GM12874 (cell line): ENCODE data around the gene MICB.

Source experiments
- CTCF ChIP-seq: IDR thresholded peaks from 2 replicates; pipeline ENCODE4 v1.5.1; 2011; ENCODE audit warnings: low read depth, mild to moderate bottlenecking, control low read depth, low read length, moderate library complexity; ENCODE audit not compliant: insufficient read depth

The MICB gene

DNA sequence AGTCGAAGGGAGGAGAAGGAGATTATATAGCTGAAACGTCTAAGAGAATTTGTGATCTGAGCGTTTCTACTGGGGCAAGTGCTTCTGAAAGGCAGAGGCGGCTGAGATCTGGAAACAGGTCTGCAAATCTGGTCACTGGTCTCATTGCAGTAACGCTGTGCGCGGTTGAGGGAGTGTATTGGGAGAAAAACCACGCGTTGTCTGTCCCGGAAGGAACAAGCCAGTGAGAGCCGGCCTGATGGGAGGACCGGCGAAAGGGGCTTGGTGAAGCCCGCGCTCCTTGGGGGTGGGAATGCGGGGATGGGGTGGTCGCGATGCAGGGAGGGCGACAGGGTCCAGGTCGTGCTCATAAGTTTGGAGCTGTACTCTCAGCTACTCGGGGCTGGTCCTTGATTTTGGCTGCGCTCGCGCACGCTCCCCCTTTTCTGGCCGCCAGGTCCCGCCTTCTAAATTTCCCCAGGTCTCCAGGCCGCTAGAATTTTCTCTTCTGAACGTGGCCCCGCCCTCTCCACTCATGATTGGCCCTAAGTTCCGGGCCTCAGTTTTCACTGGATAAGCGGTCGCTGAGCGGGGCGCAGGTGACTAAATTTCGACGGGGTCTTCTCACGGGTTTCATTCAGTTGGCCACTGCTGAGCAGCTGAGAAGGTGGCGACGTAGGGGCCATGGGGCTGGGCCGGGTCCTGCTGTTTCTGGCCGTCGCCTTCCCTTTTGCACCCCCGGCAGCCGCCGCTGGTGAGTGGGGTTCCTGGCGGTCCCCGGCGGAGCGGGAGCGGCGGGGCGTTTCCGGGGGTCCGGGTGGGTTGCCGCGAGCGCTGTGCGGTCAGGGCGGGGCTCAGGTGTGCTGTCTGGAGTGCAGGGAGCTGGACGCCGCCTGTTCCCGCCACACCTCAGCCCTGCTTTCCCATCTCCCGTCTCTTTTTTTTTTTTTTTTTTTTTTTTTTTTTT, at the start of gene MICB:
TSS of gene MICB (plus strand) at position 615 of the 946 bp plus-strand sequence. CDS start at position 664, 49 bp downstream.
- TF ChIP-seq CTCF, result no peak

DNA sequence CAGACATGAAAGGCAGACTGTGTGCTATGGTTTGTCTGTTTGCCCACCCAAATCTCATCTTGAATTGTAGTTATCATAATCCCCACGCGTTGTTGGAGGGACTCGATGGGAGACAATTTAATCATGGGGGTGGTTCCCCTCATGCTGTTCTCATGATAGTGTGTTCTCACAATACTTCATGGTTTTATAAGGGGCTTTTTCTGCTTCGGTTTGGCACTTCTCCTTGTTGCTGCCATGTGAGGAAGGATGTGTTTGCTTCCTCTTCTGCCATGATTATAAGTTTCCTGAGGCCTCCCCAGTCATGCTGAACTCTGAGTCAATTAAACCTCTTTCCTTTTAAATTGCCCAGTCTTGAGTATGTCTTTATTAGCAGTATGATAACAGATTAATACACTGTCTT, 47.2 kb upstream of the MICB start:
- TF ChIP-seq CTCF, result no peak

- no peak for TF ChIP-seq CTCF
Measured at GRCh38 chr6:31452859-31453258, 45.1 kb upstream of the MICB start.

DNA sequence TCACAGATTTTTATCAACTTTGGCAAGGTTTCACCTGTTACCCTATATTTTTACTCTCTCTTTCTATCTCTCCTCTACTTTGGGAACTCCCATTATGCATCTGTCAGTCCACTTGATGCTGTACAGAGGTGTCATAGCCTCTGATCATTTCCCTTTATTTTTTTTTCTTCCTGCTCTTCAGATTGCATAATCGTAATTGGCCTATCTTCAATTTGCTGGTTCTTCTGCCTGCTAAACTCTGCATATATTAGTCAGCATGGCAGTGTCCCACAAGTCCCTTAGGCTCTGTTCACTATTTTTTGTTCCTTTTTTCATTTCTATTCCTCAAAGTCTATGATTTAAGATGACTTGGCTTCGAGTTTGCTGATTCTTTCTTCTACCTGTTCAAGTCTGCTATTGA, 44.7 kb upstream of the MICB start:
- no peak for TF ChIP-seq CTCF

GRCh38 chr6:31460361-31461025, 37.5 kb upstream of the MICB start:
- TF ChIP-seq CTCF, result no peak

GRCh38 chr6:31462026-31462963, 35.6 kb upstream of the MICB start:
- no peak for TF ChIP-seq CTCF
